ENCODE measurements around the gene WDR18.

WDR18 gene

DNA sequence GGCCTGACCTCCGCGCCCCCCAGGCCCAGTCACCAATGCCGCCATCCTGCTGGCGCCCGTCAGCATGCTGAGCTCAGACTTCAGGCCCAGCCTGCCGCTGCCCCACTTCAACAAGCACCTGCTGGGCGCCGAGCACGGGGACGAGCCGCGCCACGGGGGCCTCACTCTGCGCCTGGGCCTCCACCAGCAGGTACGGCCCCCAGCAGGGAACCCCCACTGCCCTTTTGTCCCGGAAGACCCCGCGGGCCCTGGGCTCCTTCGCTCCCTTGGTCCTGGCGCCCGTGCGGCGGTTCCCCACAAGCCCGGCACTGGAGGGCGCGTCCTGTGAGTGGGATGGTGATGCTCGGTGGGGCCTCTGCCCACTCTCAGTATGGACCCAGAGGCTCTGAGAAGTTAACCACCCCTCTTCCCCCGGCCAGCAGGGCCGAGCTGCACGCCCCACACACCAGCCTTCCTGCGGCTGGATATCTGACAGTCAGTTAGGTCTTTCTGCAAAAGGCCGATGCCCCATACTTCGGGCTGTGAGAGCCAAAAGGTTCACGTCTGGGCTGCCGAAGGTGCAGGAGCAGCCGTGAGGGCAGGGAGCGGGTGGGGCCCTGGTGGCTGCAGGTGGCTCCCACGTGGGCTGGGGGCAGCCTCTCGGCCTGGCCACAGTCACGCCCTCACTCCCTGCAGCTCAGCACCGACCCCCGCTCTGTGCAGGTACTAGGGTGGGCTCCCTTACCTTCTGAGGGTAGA lies 8.0 kb downstream of the WDR18 start:
- Mint-ChIP-seq H3K4me3 (no peak overlapping the region), H3K4me1 (peaks cover 13% of the 10 kb centered on the region), H3K9me3 (no peaks in the 10 kb centered on the region), H3K36me3 (peaks cover 4% of the 10 kb centered on the region), H3K27ac (no peak overlapping the region), H3K27me3 (no peaks in the 10 kb centered on the region)

GRCh38 chr19:992670-993055 lies 8.5 kb downstream of the WDR18 start:
- Mint-ChIP-seq H3K9me3 (no peaks in the 10 kb centered on the region), H3K4me1 (peaks cover 14% of the 10 kb centered on the region), H3K27ac (no peak overlapping the region), H3K4me3 (no peak overlapping the region), H3K36me3 (peaks cover 4% of the 10 kb centered on the region), H3K27me3 (no peaks in the 10 kb centered on the region)

DNA sequence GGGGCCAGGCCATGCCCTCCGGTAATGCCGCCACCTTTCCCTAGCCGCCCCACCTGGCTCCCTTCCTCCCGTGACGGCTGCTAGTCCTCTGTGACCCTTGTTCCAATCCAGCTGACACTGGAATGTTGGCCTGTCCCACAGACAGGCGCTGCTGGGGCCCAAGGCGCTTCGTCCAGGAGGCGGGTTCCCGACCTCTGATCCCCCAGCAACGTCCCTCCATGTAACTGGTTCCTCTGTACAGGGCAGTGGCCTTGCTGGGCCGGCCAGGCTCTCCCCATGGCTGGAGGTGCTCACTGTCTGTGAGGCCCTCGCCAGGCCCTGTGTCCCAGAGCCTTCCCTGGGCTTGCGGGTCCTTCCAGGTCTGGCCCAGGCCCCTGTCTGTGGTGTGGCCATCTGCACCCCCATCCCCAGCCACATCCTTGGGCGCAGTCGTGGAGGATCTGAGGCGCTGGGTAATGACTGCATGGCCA lies 9.3 kb downstream of the WDR18 start:
- H3K36me3 Mint-ChIP-seq: peaks cover 3% of the 10 kb centered on the region
- H3K4me1 Mint-ChIP-seq: peaks cover 18% of the 10 kb centered on the region
- no peaks in the 10 kb centered on the region for H3K9me3 Mint-ChIP-seq
- no peak overlapping the region for H3K27ac Mint-ChIP-seq
- H3K4me3 Mint-ChIP-seq: no peak overlapping the region
- peaks cover 5% of the 10 kb centered on the region for H3K27me3 Mint-ChIP-seq

DNA sequence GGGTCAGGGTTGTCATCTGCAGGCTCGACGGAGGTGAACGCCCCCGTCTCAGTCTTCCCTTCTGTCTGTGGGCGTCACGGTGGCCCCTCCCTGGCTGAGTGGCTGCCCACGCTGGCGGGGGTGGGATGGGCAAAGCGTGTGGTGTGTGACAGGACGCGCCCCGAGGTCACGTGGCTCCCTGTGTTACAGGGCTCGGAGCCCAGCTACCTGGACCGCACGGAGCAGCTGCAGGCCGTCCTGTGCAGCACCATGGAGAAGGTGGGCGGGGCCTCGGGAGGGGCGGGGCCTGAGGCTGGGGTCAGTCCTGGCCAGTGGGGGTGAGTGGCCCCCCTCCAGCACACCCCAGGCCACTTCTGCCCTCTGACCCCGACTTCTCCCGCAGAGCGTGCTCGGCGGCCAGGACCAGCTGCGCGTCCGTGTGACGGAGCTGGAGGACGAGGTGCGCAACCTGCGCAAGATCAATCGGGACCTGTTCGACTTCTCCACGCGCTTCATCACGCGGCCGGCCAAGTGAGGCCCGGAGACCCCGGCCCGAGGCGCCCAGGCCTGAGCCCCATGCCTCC lies 9.8 kb downstream of the WDR18 start:
- no peaks in the 10 kb centered on the region for H3K9me3 Mint-ChIP-seq
- H3K27ac Mint-ChIP-seq: no peak overlapping the region
- peaks cover 7% of the 10 kb centered on the region for H3K27me3 Mint-ChIP-seq
- H3K4me1 Mint-ChIP-seq: peaks cover 14% of the 10 kb centered on the region
- H3K36me3 Mint-ChIP-seq: peaks cover 3% of the 10 kb centered on the region
- H3K4me3 Mint-ChIP-seq: no peak overlapping the region

- peaks cover 3% of the 10 kb centered on the region for H3K36me3 Mint-ChIP-seq
- H3K27me3 Mint-ChIP-seq: peaks cover 13% of the 10 kb centered on the region
- no peak overlapping the region for H3K27ac Mint-ChIP-seq
- H3K4me3 Mint-ChIP-seq: no peak overlapping the region
- peaks cover 14% of the 10 kb centered on the region for H3K4me1 Mint-ChIP-seq
- H3K9me3 Mint-ChIP-seq: no peaks in the 10 kb centered on the region
Observed at GRCh38 chr19:994516-994915, 10.4 kb downstream of the WDR18 start.

- Mint-ChIP-seq H3K4me1 (peaks cover 14% of the 10 kb centered on the region), H3K27ac (no peak overlapping the region), H3K36me3 (peaks cover 3% of the 10 kb centered on the region), H3K4me3 (no peak overlapping the region), H3K9me3 (no peaks in the 10 kb centered on the region), H3K27me3 (peaks cover 13% of the 10 kb centered on the region)
Observed at GRCh38 chr19:995051-995827, 11.1 kb downstream of the WDR18 start.

- Mint-ChIP-seq H3K27me3 (peaks cover 15% of the 10 kb centered on the region), H3K4me1 (peaks cover 14% of the 10 kb centered on the region)
Observed at GRCh38 chr19:996051-996838, 12.1 kb downstream of the WDR18 start.

GRCh38 chr19:998064-998463 lies 13.9 kb downstream of the WDR18 start:
- Mint-ChIP-seq H3K27me3 (peaks cover 18% of the 10 kb centered on the region), H3K27ac (no peak overlapping the region)

More at GRCh38 chr19:996051-996838, 12.1 kb downstream of the WDR18 start:
- Mint-ChIP-seq H3K36me3 (peaks cover 3% of the 10 kb centered on the region), H3K9me3 (no peaks in the 10 kb centered on the region), H3K27ac (no peak overlapping the region), H3K4me3 (peak overlapping the region; percentile 55)

GRCh38 chr19:999379-999719 lies 15.2 kb downstream of the WDR18 start:
- peak overlapping the region; percentile 41 for H3K27ac Mint-ChIP-seq
- no peaks in the 10 kb centered on the region for H3K9me3 Mint-ChIP-seq
- H3K4me3 Mint-ChIP-seq: peak overlapping the region; percentile 47

More at GRCh38 chr19:998064-998463, 13.9 kb downstream of the WDR18 start:
- Mint-ChIP-seq H3K4me1 (peaks cover 14% of the 10 kb centered on the region), H3K4me3 (no peak overlapping the region), H3K9me3 (no peaks in the 10 kb centered on the region), H3K36me3 (no peaks in the 10 kb centered on the region)

GRCh38 chr19:1000095-1000494 lies 15.9 kb downstream of the WDR18 start, which contains the start of gene GRIN3B:
Gene GRIN3B (plus strand): TSS chr19:1000419. CDS start chr19:1000438, 19 bp downstream.
- Mint-ChIP-seq H3K27me3 (peaks cover 18% of the 10 kb centered on the region), H3K9me3 (no peaks in the 10 kb centered on the region), H3K4me3 (peak within 1 kb of the TSS; percentile 47), H3K4me1 (peaks cover 14% of the 10 kb centered on the region), H3K36me3 (no peaks in the 10 kb centered on the region), H3K27ac (no peak within 1 kb of the TSS)

More at GRCh38 chr19:999379-999719, 15.2 kb downstream of the WDR18 start:
- Mint-ChIP-seq H3K36me3 (no peaks in the 10 kb centered on the region), H3K27me3 (peaks cover 18% of the 10 kb centered on the region), H3K4me1 (peaks cover 14% of the 10 kb centered on the region)

GRCh38 chr19:1000591-1001537 lies 16.7 kb downstream of the WDR18 start:
- H3K27ac Mint-ChIP-seq: no peak overlapping the region
- H3K27me3 Mint-ChIP-seq: peaks cover 18% of the 10 kb centered on the region
- H3K9me3 Mint-ChIP-seq: no peaks in the 10 kb centered on the region
- peaks cover 14% of the 10 kb centered on the region for H3K4me1 Mint-ChIP-seq
- no peaks in the 10 kb centered on the region for H3K36me3 Mint-ChIP-seq
- peak overlapping the region; percentile 15 for H3K4me3 Mint-ChIP-seq

DNA sequence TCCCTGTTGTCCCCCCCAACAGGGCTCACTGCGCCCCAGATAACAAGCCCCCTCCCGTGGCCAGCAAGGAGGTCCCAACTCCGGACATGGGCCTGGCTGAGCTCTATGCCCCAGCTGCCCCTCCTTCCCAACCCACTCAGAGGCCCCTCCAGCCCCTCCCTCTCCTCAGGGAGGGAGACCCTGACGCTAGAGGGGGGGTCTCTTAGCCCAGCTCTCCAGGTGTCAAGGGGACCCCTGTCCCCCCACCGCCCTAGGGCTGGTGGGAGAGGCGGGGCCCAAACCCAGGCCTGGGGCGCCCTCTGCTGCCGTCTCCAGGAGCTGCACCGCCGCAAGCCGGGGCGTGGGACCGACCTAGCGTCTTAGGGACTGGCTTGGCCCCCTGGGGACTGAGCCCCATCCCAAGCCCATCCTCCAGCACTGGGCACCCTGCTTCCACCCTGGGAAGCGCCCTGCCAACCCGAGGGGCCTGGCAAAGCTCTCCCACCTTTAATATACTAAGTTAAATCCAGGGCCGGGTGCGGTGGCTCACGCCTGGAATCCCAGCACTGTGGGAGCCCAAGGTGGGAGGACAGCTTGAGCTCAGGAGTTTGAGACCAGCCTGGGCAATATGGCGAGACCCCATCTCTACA lies 17.5 kb downstream of the WDR18 start:
- H3K4me3 Mint-ChIP-seq: no peak overlapping the region
- peaks cover 18% of the 10 kb centered on the region for H3K27me3 Mint-ChIP-seq
- H3K4me1 Mint-ChIP-seq: peaks cover 8% of the 10 kb centered on the region

GRCh38 chr19:1002600-1002999 lies 18.5 kb downstream of the WDR18 start:
- Mint-ChIP-seq H3K27ac (peak overlapping the region; percentile 9), H3K27me3 (peaks cover 18% of the 10 kb centered on the region), H3K9me3 (no peaks in the 10 kb centered on the region)

More for the DNA sequence above, 17.5 kb downstream of the WDR18 start:
- Mint-ChIP-seq H3K27ac (no peak overlapping the region), H3K9me3 (no peaks in the 10 kb centered on the region), H3K36me3 (no peaks in the 10 kb centered on the region)

GRCh38 chr19:1003283-1003682 lies 19.1 kb downstream of the WDR18 start:
- peaks cover 13% of the 10 kb centered on the region for H3K27me3 Mint-ChIP-seq
- no peak overlapping the region for H3K4me3 Mint-ChIP-seq
- no peaks in the 10 kb centered on the region for H3K36me3 Mint-ChIP-seq
- no peaks in the 10 kb centered on the region for H3K9me3 Mint-ChIP-seq
- no peak overlapping the region for H3K27ac Mint-ChIP-seq
- H3K4me1 Mint-ChIP-seq: no peaks in the 10 kb centered on the region

More at GRCh38 chr19:1002600-1002999, 18.5 kb downstream of the WDR18 start:
- Mint-ChIP-seq H3K4me1 (peaks cover 4% of the 10 kb centered on the region), H3K36me3 (no peaks in the 10 kb centered on the region), H3K4me3 (no peak overlapping the region)
